ENCODE measurements around the gene TMC6.

DNA sequence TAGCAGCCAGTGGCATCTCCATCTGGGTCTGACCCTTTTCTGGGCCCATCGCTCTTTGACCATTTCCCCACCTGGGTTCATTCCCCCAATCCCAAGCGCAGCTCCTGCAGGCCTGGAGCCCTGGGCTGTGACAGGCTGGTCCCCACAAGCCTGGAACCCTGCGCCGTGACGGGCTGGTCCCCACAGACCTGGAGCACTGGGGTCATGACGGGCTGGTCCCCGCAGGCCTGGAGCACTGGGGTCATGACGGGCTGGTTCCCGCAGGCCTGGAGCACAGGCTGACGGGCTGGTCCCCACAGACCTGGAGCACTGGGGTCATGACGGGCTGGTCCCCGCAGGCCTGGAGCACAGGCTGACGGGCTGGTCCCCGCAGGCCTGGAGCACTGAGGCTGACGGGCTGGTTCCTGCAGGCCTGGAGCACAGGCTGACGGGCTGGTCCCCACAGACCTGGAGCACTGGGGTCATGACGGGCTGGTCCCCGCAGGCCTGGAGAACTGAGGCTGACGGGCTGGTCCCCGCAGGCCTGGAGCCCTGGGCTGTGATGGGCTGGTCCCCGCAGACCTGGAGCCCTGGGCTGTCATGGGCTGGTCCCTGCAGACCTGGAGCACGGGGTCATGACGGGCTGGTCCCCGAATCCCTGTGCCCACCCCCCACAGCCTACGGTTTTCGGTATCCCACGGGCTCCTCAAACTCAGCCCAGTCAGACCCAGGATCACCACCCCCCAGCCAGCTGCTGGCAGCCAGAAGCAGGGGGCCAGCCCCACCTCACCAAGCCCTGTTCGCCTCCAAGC lies 16.6 kb downstream of the TMC6 start:
- TF ChIP-seq, protein P1, sequence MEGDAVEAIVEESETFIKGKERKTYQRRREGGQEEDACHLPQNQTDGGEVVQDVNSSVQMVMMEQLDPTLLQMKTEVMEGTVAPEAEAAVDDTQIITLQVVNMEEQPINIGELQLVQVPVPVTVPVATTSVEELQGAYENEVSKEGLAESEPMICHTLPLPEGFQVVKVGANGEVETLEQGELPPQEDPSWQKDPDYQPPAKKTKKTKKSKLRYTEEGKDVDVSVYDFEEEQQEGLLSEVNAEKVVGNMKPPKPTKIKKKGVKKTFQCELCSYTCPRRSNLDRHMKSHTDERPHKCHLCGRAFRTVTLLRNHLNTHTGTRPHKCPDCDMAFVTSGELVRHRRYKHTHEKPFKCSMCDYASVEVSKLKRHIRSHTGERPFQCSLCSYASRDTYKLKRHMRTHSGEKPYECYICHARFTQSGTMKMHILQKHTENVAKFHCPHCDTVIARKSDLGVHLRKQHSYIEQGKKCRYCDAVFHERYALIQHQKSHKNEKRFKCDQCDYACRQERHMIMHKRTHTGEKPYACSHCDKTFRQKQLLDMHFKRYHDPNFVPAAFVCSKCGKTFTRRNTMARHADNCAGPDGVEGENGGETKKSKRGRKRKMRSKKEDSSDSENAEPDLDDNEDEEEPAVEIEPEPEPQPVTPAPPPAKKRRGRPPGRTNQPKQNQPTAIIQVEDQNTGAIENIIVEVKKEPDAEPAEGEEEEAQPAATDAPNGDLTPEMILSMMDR (IDR thresholded peaks at IDR 0.05; ENCODE audit: low read depth, low read length, poor library complexity, severe bottlenecking): no peak
- TF ChIP-seq EZH2phosphoT487 (IDR thresholded peaks at IDR 0.05; ENCODE audit: borderline replicate concordance, low read length): no peak
